DMS153 (cell line): ENCODE data around the gene OLIG2.

Experiments
- DNase-seq: peaks from one replicate; lab custom pipeline; 2025; lab: John Stamatoyannopoulos, UW

The OLIG2 gene

GRCh38 chr21:33019885-33020557, 5.7 kb upstream of the OLIG2 start:
- no peak for DNase-seq

DNA sequence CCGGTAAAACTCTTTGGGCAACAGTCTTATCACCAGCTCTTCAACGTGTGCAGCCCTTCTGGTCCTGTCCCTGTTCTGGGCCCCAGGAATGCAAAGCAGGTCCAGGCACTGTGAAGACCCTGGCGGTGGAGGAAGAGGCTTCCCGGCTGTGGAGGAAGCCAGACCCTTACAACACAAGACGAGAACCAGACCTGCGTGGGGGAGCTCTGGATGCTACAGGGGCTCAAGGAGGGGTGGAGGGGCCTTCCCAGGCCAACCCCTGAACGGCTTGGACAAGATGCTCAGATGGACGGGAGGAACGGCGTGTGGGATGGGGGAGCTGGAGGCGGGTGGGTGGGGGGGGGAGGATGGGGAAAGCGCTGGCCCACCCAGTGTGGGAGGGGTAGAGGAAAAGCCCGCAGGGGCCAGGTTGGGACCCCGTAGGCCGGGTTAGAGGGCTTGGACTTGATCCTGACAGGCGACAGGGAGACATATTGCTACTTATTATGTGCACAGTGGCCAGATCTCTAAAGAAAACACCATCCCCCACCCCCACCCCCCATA, 5.1 kb upstream of the OLIG2 start:
- no peak for DNase-seq

DNA sequence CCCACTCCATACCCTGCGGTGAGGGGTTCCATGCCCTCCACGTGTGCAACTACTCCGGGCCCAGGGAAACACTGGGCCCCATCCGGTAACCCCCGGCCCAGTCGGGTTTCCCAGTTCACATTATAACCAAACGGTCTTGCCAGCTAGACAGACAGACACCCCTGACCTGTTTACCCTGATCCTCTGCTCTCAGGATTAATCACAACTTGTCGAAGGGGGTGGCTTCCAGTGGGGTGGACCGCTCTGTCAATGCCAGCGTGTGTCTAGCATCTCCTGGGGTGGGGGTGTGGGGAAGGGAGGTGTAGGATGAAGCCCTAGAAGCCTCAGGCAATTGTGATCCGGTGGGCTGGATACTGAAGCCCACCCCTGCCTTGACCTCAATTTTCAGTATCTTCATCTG, 4.6 kb upstream of the OLIG2 start:
- no peak for DNase-seq

DNA sequence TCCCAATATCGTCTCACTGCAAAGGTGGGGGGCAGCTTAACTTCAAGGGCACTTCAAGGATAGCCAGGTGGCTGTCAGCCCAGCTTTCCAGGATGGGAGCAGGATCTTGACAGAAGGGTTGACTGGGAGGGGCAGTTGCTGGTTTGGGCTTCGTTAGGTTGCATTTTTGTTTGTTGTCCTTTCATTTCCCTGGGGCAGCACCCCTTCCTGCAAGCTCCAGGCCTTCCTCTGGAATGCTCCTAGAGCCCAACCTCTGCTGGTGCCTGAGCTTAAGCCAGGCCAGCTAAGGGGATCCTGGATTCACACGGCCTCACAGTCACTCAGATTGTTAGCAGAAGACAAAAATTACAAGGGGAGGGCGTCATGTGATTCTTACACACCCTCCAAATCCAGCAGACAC, 4.1 kb upstream of the OLIG2 start:
- no peak for DNase-seq

DNA sequence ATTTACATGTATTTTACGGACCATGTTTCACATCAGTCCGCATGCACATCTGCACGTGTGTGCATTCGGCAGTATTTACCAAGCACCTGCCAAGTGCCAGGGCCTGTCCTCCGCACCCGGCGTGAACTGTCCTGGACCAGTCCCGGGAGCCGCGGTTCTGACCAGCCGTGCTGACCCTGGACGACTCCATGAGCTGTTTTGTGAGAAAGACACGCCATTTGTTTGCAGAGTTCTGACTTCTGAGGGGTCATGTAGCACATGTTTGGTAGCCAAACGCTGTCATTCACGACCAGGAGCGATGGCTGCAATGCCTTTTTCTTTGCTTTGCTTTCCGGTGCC, 3.3 kb upstream of the OLIG2 start:
- no peak for DNase-seq

- DNase-seq = no peak
Measured at GRCh38 chr21:33022828-33023573, 2.7 kb upstream of the OLIG2 start.

DNA sequence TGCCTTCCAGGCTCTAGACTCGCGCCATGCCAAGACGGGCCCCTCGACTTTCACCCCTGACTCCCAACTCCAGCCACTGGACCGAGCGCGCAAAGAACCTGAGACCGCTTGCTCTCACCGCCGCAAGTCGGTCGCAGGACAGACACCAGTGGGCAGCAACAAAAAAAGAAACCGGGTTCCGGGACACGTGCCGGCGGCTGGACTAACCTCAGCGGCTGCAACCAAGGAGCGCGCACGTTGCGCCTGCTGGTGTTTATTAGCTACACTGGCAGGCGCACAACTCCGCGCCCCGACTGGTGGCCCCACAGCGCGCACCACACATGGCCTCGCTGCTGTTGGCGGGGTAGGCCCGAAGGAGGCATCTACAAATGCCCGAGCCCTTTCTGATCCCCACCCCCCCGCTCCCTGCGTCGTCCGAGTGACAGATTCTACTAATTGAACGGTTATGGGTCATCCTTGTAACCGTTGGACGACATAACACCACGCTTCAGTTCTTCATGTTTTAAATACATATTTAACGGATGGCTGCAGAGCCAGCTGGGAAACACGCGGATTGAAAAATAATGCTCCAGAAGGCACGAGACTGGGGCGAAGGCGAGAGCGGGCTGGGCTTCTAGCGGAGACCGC, 2.0 kb upstream of the OLIG2 start:
- DNase-seq = no peak

DNA sequence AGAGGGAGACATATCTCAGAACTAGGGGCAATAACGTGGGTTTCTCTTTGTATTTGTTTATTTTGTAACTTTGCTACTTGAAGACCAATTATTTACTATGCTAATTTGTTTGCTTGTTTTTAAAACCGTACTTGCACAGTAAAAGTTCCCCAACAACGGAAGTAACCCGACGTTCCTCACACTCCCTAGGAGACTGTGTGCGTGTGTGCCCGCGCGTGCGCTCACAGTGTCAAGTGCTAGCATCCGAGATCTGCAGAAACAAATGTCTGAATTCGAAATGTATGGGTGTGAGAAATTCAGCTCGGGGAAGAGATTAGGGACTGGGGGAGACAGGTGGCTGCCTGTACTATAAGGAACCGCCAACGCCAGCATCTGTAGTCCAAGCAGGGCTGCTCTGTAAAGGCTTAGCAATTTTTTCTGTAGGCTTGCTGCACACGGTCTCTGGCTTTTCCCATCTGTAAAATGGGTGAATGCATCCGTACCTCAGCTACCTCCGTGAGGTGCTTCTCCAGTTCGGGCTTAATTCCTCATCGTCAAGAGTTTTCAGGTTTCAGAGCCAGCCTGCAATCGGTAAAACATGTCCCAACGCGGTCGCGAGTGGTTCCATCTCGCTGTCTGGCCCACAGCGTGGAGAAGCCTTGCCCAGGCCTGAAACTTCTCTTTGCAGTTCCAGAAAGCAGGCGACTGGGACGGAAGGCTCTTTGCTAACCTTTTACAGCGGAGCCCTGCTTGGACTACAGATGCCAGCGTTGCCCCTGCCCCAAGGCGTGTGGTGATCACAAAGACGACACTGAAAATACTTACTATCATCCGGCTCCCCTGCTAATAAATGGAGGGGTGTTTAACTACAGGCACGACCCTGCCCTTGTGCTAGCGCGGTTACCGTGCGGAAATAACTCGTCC, 1.3 kb upstream of the OLIG2 start:
- DNase-seq = no peak

GRCh38 chr21:33025106-33025488, 638 bp upstream of the OLIG2 start:
- no peak for DNase-seq

DNA sequence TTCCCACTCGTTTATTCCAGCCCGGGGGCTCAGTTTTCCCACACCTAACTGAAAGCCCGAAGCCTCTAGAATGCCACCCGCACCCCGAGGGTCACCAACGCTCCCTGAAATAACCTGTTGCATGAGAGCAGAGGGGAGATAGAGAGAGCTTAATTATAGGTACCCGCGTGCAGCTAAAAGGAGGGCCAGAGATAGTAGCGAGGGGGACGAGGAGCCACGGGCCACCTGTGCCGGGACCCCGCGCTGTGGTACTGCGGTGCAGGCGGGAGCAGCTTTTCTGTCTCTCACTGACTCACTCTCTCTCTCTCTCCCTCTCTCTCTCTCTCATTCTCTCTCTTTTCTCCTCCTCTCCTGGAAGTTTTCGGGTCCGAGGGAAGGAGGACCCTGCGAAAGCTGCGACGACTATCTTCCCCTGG, 716 bp downstream of the OLIG2 start:
- no peak for DNase-seq

GRCh38 chr21:33026878-33027400, 1.2 kb downstream of the OLIG2 start:
- no peak for DNase-seq

DNA sequence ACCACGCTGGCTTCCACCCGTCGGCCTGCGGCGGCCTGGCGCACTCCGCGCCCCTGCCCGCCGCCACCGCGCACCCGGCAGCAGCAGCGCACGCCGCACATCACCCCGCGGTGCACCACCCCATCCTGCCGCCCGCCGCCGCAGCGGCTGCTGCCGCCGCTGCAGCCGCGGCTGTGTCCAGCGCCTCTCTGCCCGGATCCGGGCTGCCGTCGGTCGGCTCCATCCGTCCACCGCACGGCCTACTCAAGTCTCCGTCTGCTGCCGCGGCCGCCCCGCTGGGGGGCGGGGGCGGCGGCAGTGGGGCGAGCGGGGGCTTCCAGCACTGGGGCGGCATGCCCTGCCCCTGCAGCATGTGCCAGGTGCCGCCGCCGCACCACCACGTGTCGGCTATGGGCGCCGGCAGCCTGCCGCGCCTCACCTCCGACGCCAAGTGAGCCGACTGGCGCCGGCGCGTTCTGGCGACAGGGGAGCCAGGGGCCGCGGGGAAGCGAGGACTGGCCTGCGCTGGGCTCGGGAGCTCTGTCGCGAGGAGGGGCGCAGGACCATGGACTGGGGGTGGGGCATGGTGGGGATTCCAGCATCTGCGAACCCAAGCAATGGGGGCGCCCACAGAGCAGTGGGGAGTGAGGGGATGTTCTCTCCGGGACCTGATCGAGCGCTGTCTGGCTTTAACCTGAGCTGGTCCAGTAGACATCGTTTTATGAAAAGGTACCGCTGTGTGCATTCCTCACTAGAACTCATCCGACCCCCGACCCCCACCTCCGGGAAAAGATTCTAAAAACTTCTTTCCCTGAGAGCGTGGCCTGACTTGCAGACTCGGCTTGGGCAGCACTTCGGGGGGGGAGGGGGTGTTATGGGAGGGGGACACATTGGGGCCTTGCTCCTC, 1.9 kb downstream of the OLIG2 start:
- no peak for DNase-seq

DNA sequence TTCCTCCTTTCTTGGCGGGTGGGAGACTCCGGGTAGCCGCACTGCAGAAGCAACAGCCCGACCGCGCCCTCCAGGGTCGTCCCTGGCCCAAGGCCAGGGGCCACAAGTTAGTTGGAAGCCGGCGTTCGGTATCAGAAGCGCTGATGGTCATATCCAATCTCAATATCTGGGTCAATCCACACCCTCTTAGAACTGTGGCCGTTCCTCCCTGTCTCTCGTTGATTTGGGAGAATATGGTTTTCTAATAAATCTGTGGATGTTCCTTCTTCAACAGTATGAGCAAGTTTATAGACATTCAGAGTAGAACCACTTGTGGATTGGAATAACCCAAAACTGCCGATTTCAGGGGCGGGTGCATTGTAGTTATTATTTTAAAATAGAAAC, 2.5 kb downstream of the OLIG2 start:
- no peak for DNase-seq

DNA sequence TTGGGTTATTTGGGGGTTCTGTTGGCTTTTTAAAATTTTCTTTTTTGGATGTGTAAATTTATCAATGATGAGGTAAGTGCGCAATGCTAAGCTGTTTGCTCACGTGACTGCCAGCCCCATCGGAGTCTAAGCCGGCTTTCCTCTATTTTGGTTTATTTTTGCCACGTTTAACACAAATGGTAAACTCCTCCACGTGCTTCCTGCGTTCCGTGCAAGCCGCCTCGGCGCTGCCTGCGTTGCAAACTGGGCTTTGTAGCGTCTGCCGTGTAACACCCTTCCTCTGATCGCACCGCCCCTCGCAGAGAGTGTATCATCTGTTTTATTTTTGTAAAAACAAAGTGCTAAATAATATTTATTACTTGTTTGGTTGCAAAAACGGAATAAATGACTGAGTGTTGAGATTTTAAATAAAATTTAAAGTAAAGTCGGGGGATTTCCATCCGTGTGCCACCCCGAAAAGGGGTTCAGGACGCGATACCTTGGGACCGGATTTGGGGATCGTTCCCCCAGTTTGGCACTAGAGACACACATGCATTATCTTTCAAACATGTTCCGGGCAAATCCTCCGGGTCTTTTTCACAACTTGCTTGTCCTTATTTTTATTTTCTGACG, 3.1 kb downstream of the OLIG2 start:
- no peak for DNase-seq

DNA sequence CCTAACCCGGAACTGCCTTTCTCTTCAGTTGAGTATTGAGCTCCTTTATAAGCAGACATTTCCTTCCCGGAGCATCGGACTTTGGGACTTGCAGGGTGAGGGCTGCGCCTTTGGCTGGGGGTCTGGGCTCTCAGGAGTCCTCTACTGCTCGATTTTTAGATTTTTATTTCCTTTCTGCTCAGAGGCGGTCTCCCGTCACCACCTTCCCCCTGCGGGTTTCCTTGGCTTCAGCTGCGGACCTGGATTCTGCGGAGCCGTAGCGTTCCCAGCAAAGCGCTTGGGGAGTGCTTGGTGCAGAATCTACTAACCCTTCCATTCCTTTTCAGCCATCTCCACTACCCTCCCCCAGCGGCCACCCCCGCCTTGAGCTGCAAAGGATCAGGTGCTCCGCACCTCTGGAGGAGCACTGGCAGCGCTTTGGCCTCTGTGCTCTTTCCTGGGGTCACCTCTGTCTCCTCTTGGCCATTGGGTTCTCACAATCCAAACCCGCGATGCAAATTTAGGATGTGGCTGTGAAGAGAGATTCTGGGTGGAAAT, 3.7 kb downstream of the OLIG2 start:
- no peak for DNase-seq

DNA sequence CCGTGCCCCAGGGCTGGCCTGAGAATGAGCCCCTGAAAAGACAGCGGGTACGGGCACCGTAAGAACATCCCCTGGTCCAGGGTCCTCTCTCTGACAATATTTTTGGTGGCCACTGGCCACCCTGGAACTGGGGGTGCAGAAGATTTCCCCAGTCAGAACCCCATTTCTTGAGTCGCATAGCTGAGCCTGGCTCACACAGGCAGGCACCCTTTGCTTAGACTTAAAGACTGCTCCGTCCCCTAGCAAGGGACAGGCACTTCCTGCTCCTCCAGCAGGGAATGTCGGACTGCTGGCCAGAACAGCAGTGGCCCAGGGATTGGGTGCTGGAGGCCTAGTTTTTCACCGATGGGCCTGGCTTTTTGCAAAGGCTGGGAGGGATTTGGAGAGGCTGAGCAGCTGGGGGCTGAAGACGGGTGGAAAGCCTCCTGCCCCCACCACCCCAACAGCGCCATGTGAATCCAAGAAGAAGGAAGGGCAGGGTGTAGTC, 4.3 kb downstream of the OLIG2 start:
- DNase-seq = no peak

DNA sequence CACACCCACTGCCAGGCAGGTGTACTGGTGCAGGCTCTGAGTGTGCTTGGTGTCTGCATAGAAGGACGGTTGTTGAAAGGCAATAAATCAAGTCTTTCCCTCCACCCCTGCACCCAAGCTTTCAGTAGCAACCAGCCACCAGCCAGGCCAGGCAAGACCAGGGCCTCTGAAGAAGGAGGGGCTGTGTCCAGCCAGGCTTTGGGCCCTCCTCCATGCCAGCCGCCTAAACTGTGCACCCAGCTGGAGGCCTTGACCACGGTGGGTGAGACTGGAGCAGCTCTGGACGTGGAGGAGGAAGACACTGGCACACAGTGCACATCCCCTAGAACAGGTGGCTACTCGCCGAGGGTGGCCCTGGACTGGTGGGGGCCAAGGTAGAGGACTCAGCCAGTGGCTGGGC, 4.9 kb downstream of the OLIG2 start:
- no peak for DNase-seq

DNA sequence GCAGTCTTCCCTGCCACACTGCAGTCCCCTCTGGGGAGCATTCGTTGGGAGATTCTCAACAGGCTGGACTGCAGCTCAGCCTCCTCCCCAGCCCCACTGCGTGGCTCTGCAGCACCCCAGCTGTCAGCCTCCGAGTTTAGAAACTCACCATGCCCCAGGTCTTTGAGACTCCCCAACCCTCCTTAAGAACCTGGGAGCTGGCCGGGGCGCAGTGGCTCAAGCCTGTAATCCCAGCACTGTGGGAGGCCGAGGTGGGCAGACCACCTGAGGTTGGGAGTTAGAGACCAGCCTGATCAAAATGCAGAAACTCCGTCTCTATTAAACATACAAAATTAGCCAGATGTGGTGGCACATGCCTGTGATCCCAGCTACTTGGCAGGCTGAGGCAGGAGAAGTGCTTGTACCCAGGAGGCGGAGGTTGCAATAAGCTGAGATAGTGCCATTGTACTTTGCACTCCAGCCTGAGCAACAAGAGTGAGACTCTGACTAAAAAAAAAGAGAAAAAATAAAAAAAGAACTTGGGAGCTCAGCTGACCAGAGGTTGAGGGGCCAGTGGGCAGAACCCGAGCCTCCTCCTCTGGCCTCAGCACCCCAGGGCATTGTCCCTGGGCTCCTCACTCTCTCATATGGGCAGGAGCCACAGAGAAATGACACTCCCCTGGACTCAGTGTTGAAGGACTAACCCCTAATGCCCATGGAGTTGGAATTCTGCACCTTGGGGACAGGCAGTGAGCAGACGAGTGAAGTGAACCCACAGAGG, 5.6 kb downstream of the OLIG2 start:
- no peak for DNase-seq

- no peak for DNase-seq
Measured at GRCh38 chr21:33032434-33033047, 6.8 kb downstream of the OLIG2 start.
